ENCODE measurements around the gene CLINT1.
"Not testable (repeated sequence)": the region's sequence is repeated elsewhere in the genome, so short reads cannot be mapped to it uniquely, and the experiment has no call there.

The CLINT1 gene

GRCh38 chr5:157858527-157859226 lies at the start of gene CLINT1:
CLINT1 (minus strand) TSS chr5:157859145; CDS start chr5:157858970, 175 bp downstream.
- peak; percentile 21 for DNase-seq

- DNase-seq, result no peak
Observed at GRCh38 chr5:157908459-157908858, 49.5 kb upstream of the CLINT1 start.

- no peak for DNase-seq
Observed at GRCh38 chr5:157907479-157907878, 48.5 kb upstream of the CLINT1 start.

GRCh38 chr5:157903117-157903450 lies 44.1 kb upstream of the CLINT1 start:
- no peak for DNase-seq

- no peak for DNase-seq
Observed at GRCh38 chr5:157902449-157903116, 43.6 kb upstream of the CLINT1 start.

- DNase-seq, result no peak
Observed at GRCh38 chr5:157900644-157901043, 41.7 kb upstream of the CLINT1 start.

- no peak for DNase-seq
Observed at GRCh38 chr5:157893611-157894010, 34.7 kb upstream of the CLINT1 start.

GRCh38 chr5:157892974-157893373 lies 34.0 kb upstream of the CLINT1 start:
- no peak for DNase-seq

- no peak for DNase-seq
Observed at GRCh38 chr5:157890836-157891597, 32.1 kb upstream of the CLINT1 start.

GRCh38 chr5:157888814-157889532 lies 30.0 kb upstream of the CLINT1 start:
- DNase-seq, result no peak

- no peak for DNase-seq
Observed at GRCh38 chr5:157886796-157887380, 27.9 kb upstream of the CLINT1 start.

GRCh38 chr5:157885051-157885450 lies 26.1 kb upstream of the CLINT1 start:
- not testable (repeated sequence) for DNase-seq

GRCh38 chr5:157881498-157881897 lies 22.6 kb upstream of the CLINT1 start:
- DNase-seq, result not testable (repeated sequence)

- DNase-seq, result no peak
Observed at GRCh38 chr5:157877821-157878220, 18.9 kb upstream of the CLINT1 start.

- no peak for DNase-seq
Observed at GRCh38 chr5:157874861-157875260, 15.9 kb upstream of the CLINT1 start.

GRCh38 chr5:157870837-157871834 lies 12.2 kb upstream of the CLINT1 start:
- no peak for DNase-seq

GRCh38 chr5:157867751-157868387 lies 8.9 kb upstream of the CLINT1 start:
- no peak for DNase-seq

GRCh38 chr5:157866536-157866935 lies 7.6 kb upstream of the CLINT1 start:
- no peak for DNase-seq

- no peak for DNase-seq
Observed at GRCh38 chr5:157865781-157866180, 6.8 kb upstream of the CLINT1 start.

GRCh38 chr5:157864067-157864466 lies 5.1 kb upstream of the CLINT1 start:
- DNase-seq, result no peak

Data from NCI-H524 treated with DMSO at 0.1 percent for 48 hours (cell line).